Fibroblast of lung (primary cell): Measurements from ENCODE around the gene STRN3. TPM values are rescaled to one million over a fixed set of nuclear protein-coding genes. Genes with fewer than 3 reads are reported as not detected.

Experiments used
- DNase-seq, 2 donors: peaks; one replicate each; pipeline versions ENCODE4 v3.0.0 to v3.0.0-alpha.2; 2010; ENCODE audit warnings: low read depth in 2 of 2
- H2AFZ ChIP-seq: 2 replicates; pipeline ENCODE4 v1.5.1; 2012; ENCODE audit warnings: low read length, control low read depth, inconsistent platforms
- H3K27ac ChIP-seq: 2 replicates; pipeline ENCODE4 v1.5.1; 2011; ENCODE audit warnings: low read length, control low read depth; ENCODE audit not compliant: insufficient read depth
- H3K27me3 ChIP-seq: 2 replicates; pipeline ENCODE4 v1.5.1; 2011; ENCODE audit warnings: mild to moderate bottlenecking, low read length; ENCODE audit not compliant: control insufficient read depth, insufficient read depth
- H3K36me3 ChIP-seq: 2 replicates; pipeline ENCODE4 v1.5.1; 2011; ENCODE audit warnings: low read length; ENCODE audit not compliant: control insufficient read depth, insufficient read depth
- H3K4me1 ChIP-seq: 2 replicates; pipeline ENCODE4 v1.5.1; 2011; ENCODE audit warnings: low read length; ENCODE audit not compliant: control insufficient read depth, insufficient read depth; ENCODE audit errors: extremely low read depth
- H3K4me2 ChIP-seq: 2 replicates; pipeline ENCODE4 v1.5.1; 2011; ENCODE audit warnings: low read length, control low read depth; ENCODE audit not compliant: insufficient read depth; ENCODE audit errors: extremely low read depth
- H3K4me3 ChIP-seq, 4 experiments: fragments of 200-600 bp in 1 of 4; sonication (generic) in 1 of 4; replicated peaks in 1 of 4; 2 replicates each; pipeline ENCODE4 v1.5.1; 2011 to 2016; ENCODE audit warnings: low read length in 4 of 4, low read depth in 3 of 4, mild to moderate bottlenecking in 3 of 4, control low read depth in 2 of 4, inconsistent platforms in 1 of 4, mixed read lengths in 1 of 4; ENCODE audit not compliant: insufficient read depth in 1 of 4; ENCODE audit errors: control extremely low read depth in 1 of 4
- H3K79me2 ChIP-seq: 2 replicates; pipeline ENCODE4 v1.5.1; 2012; ENCODE audit warnings: mild to moderate bottlenecking, low read length, inconsistent platforms; ENCODE audit not compliant: control insufficient read depth, insufficient read depth
- H3K9ac ChIP-seq: 2 replicates; pipeline ENCODE4 v1.5.1; 2011; ENCODE audit warnings: mild to moderate bottlenecking, low read length, control low read depth; ENCODE audit not compliant: insufficient read depth
- H3K9me3 ChIP-seq: 2 replicates; pipeline ENCODE4 v1.5.1; 2012; ENCODE audit warnings: low read depth, low read length; ENCODE audit not compliant: control insufficient read depth, insufficient read depth
- H4K20me1 ChIP-seq: 2 replicates; pipeline ENCODE4 v1.5.1; 2011; ENCODE audit warnings: low read length; ENCODE audit not compliant: control insufficient read depth, insufficient read depth; ENCODE audit errors: extremely low read depth
- EZH2 ChIP-seq: IDR thresholded peaks from 2 replicates; pipeline ENCODE4 v1.5.1; 2012; ENCODE audit warnings: low read length, control low read depth, mild to moderate bottlenecking; ENCODE audit errors: missing control alignments
- polyA plus RNA-seq, 2 donors: library from polyadenylated mRNA; depleted of rRNA in 1 of 2; stranded (reverse) in 1 of 2; unstranded in 1 of 2; fragments of >200 nt; gene quantifications; 2 replicates each; pipeline ENCODE4 v1.2.1, GENCODE V29; 2011 to 2012; ENCODE audit warnings: missing spikeins in 1 of 2
- total RNA-seq: library from RNA; depleted of rRNA; stranded (reverse); fragments of >200 nt; gene quantifications from 2 replicates; pipeline ENCODE4 v1.2.1, GENCODE V29; 2014
- TF ChIP-seq, protein P1 (sequence below), 2 donors: IDR thresholded peaks in 1 of 2; conservative IDR thresholded peaks in 1 of 2; 1 replicate in 1 of 2; 2 replicates in 1 of 2; pipeline ENCODE4 v1.5.1; 2011 to 2012; ENCODE audit warnings: low read length in 2 of 2, control low read depth in 1 of 2, inconsistent platforms in 1 of 2, low read depth in 1 of 2, mild to moderate bottlenecking in 1 of 2

The STRN3 gene
- total and polyA plus RNA-seq, 2 donors (not counting 1 experiment from before 2014, with no cell fraction given) = 42.0 to 88.2 TPM

DNA sequence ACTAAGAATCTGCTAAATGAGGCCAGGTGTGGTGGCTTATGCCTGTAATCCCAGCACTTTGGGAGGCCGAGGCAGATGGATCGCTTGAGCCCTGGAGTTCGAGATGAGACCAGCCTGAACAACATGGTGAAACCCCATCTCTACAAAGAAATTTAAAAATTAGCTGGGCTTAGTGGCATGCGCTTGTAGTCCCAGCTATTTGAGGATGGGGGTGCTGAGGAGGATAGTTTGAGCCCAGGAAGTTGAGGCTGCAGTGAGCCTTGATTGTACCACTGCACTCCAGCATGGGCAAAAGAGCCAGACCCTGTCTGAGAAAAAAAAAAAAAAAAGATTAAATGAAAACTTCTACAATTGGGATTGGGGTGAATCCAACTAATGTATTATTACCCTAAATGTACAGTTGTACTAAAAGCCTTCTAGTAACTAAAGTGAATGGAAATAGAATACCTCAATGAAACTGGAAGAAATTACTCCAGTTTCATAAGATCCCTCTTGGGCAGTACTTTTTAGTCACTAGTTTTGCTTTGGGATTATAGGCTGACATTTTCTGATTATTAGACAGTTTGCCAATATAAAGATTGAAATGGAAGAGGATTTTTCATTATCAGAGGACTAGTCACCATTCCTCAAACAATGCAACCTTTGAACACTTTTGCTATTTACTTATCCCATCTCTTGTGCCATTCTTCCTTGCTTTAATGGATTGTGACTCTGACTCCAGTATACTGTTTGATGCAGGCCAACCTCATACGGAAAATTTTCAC, 137.5 kb downstream of the STRN3 start:
- Histone ChIP-seq H3K36me3 (no peaks in the 10 kb centered on the region), H3K4me1 (no peaks in the 10 kb centered on the region), H3K9ac (no peak overlapping the region), H3K4me2 (no peak overlapping the region), H3K27ac (no peak overlapping the region), H3K4me3 (no peak overlapping the region), H3K27me3 (no peaks in the 10 kb centered on the region), H3K79me2 (no peaks in the 10 kb centered on the region), H2AFZ (no peak overlapping the region), H3K9me3 (no peaks in the 10 kb centered on the region), H4K20me1 (no peaks in the 10 kb centered on the region)
- DNase-seq = no peak
- TF ChIP-seq EZH2 = no peak
- TF ChIP-seq, protein P1, sequence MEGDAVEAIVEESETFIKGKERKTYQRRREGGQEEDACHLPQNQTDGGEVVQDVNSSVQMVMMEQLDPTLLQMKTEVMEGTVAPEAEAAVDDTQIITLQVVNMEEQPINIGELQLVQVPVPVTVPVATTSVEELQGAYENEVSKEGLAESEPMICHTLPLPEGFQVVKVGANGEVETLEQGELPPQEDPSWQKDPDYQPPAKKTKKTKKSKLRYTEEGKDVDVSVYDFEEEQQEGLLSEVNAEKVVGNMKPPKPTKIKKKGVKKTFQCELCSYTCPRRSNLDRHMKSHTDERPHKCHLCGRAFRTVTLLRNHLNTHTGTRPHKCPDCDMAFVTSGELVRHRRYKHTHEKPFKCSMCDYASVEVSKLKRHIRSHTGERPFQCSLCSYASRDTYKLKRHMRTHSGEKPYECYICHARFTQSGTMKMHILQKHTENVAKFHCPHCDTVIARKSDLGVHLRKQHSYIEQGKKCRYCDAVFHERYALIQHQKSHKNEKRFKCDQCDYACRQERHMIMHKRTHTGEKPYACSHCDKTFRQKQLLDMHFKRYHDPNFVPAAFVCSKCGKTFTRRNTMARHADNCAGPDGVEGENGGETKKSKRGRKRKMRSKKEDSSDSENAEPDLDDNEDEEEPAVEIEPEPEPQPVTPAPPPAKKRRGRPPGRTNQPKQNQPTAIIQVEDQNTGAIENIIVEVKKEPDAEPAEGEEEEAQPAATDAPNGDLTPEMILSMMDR (conservative IDR thresholded peaks at IDR 0.05 in 1 of 2, IDR thresholded peaks at IDR 0.05 in 1 of 2; ENCODE audit: low read depth in 1 of 2, low read length in 2 of 2) = no peak

GRCh38 chr14:30885840-30886740, 140.1 kb downstream of the STRN3 start:
- no peaks in the 10 kb centered on the region for H3K9me3 ChIP-seq
- no peak overlapping the region for H3K4me3 ChIP-seq
- no peaks in the 10 kb centered on the region for H3K79me2 ChIP-seq
- no peak overlapping the region for H3K4me2 ChIP-seq
- H3K9ac ChIP-seq = no peak overlapping the region
- no peaks in the 10 kb centered on the region for H3K36me3 ChIP-seq
- no peaks in the 10 kb centered on the region for H4K20me1 ChIP-seq
- no peak overlapping the region for H2AFZ ChIP-seq
- no peak for TF ChIP-seq EZH2
- no peak overlapping the region for H3K27ac ChIP-seq
- H3K4me1 ChIP-seq = no peaks in the 10 kb centered on the region
- no peaks in the 10 kb centered on the region for H3K27me3 ChIP-seq
- DNase-seq = peak; percentile 32 to 38

- H3K9me3 ChIP-seq = no peaks in the 10 kb centered on the region
- H3K27me3 ChIP-seq = no peaks in the 10 kb centered on the region
- no peaks in the 10 kb centered on the region for H4K20me1 ChIP-seq
- no peak overlapping the region for H3K9ac ChIP-seq
- no peaks in the 10 kb centered on the region for H3K36me3 ChIP-seq
- TF ChIP-seq, protein P1 (conservative IDR thresholded peaks at IDR 0.05 in 1 of 2, IDR thresholded peaks at IDR 0.05 in 1 of 2; ENCODE audit: low read depth in 1 of 2, low read length in 2 of 2) = no peak
- no peak for TF ChIP-seq EZH2
- H3K4me3 ChIP-seq = no peak overlapping the region
- H2AFZ ChIP-seq = no peak overlapping the region
- H3K4me2 ChIP-seq = no peak overlapping the region
- no peak for DNase-seq
- H3K4me1 ChIP-seq = no peaks in the 10 kb centered on the region
- no peak overlapping the region for H3K27ac ChIP-seq
- no peaks in the 10 kb centered on the region for H3K79me2 ChIP-seq
These were observed 141.3 kb downstream of the STRN3 start for GRCh38 chr14:30884901-30885300.
